ENCODE measurements around the gene PPP1R3A. TPM values are rescaled to one million over a fixed set of nuclear protein-coding genes. Genes with fewer than 3 reads are reported as not detected.

The PPP1R3A gene, protein sequence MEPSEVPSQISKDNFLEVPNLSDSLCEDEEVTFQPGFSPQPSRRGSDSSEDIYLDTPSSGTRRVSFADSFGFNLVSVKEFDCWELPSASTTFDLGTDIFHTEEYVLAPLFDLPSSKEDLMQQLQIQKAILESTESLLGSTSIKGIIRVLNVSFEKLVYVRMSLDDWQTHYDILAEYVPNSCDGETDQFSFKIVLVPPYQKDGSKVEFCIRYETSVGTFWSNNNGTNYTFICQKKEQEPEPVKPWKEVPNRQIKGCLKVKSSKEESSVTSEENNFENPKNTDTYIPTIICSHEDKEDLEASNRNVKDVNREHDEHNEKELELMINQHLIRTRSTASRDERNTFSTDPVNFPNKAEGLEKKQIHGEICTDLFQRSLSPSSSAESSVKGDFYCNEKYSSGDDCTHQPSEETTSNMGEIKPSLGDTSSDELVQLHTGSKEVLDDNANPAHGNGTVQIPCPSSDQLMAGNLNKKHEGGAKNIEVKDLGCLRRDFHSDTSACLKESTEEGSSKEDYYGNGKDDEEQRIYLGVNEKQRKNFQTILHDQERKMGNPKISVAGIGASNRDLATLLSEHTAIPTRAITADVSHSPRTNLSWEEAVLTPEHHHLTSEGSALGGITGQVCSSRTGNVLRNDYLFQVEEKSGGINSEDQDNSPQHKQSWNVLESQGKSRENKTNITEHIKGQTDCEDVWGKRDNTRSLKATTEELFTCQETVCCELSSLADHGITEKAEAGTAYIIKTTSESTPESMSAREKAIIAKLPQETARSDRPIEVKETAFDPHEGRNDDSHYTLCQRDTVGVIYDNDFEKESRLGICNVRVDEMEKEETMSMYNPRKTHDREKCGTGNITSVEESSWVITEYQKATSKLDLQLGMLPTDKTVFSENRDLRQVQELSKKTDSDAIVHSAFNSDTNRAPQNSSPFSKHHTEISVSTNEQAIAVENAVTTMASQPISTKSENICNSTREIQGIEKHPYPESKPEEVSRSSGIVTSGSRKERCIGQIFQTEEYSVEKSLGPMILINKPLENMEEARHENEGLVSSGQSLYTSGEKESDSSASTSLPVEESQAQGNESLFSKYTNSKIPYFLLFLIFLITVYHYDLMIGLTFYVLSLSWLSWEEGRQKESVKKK
- not detected in 2 replicates for total RNA-seq (2013; cell fraction: nucleolus; rRNA removed)
- total RNA-seq (2014; rRNA removed) (not detected in 2 replicates), total RNA-seq (2014; rRNA removed; fragmentation: Illumina TruSeq; extraction: Trizol) (not detected in 2 replicates), total RNA-seq (2021) (not detected in 2 replicates), polyA plus RNA-seq (2011; rRNA removed) (not detected in 2 replicates), polyA plus RNA-seq (2014; fragmentation: Illumina TruSeq; extraction: Trizol) (not detected in 2 replicates), polyA plus RNA-seq (2014; fragmentation: Nextera tagmentation; extraction: Ambion mirVana) (not detected), polyA plus RNA-seq (2014; rRNA removed) (not detected in 2 replicates), polyA plus RNA-seq (2016; fragmentation: Nextera tagmentation; extraction: Ambion mirVana) (not detected), polyA minus RNA-seq (2011; rRNA and poly(A)+ RNA removed) (not detected in 2 replicates), Bru-seq, nascent RNA (percentile 2 among the genes with signal in this experiment), BruChase-seq, experiment 1, labeled RNA remaining after a 6-hour chase (percentile 5 among the genes with signal in this experiment), BruChase-seq, experiment 2, labeled RNA remaining after a 2-hour chase (percentile 2 among the genes with signal in this experiment)
- polyA plus RNA-seq (2011; ENCODE audit: low read depth) = not detected
- not detected in 2 replicates for polyA plus RNA-seq (2011; cell fraction: cytosol; rRNA removed)
- not detected in 2 replicates for polyA plus RNA-seq (2011; cell fraction: nucleus; rRNA removed)
- not detected in 2 replicates for polyA plus RNA-seq (2012)
- polyA minus RNA-seq (2011; cell fraction: cytosol; rRNA and poly(A)+ RNA removed) = not detected in 2 replicates
- not detected in 2 replicates for polyA minus RNA-seq (2011; cell fraction: nucleus; rRNA and poly(A)+ RNA removed)
- long read RNA-seq, experiment 1 = 0 reads
- long read RNA-seq, experiment 2 = 0 reads

DNA sequence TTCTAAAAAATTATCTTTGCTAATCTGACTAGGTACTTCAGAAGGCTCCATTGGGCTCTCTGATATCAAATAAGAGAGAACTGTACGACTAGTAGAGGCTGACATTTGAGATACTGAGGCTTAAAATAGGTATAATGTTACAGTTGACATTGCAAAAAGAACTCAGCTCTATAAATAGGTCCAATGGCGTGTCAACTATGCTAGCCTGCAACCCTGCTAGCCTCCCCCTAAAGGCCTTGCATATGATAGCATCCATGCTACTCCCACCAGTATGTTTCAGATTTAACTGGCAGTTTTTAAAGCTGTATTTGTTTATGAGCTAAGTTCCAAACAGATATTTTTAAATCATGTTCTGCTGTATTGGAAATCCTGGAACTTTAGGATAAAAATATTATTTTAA is at the start of gene PPP1R3A:
TSS of gene PPP1R3A (minus strand) at position 64 of the 400 bp plus-strand sequence. CDS start at position 51, 13 bp downstream.
- no TSS peak for BruUV-seq (replicated peaks)
- ChIA-PET CTCF (interaction anchor here (0.9 kb wide), 1 partner anchor 148 kb away, joined by 3 read pairs; no protein-coding TSS in a partner anchor), RAD21 (ENCODE audit: unreplicated experiment) (no interaction called here), POLR2A (no interaction called here), SMC1A (ENCODE audit: uncharacterized antibody, unreplicated experiment) (no interaction called here)
- no peaks in the 10 kb centered on the region; a peak in 1 of 4 replicates for H3K27me3 ChIP-seq (replicated peaks in 1 of 2; ENCODE audit: control insufficient read depth in 2 of 2, insufficient read depth in 2 of 2, low read length in 1 of 2)
- no peak for TF ChIP-seq HDAC6 (IDR thresholded peaks at IDR 0.05; ENCODE audit: unreplicated experiment)
- TF ChIP-seq CHD4 (IDR thresholded peaks at IDR 0.05) = no peak
- no peak for TF ChIP-seq BACH1 (IDR thresholded peaks at IDR 0.05; ENCODE audit: borderline replicate concordance)
- TF ChIP-seq MYB (IDR thresholded peaks at IDR 0.05; ENCODE audit: borderline replicate concordance, low read depth, low read length) = no peak
- TF ChIP-seq IRF4 (IDR thresholded peaks at IDR 0.05; ENCODE audit: low read depth, low read length) = no peak
- TF ChIP-seq RELA (IDR thresholded peaks at IDR 0.05; ENCODE audit: borderline replicate concordance, partially characterized antibody) = no peak
- no peak for TF ChIP-seq PAX5 (IDR thresholded peaks at IDR 0.05; ENCODE audit: borderline replicate concordance, low read depth, low read length)
- no peak for TF ChIP-seq CBX5 (IDR thresholded peaks at IDR 0.05; ENCODE audit: low read depth)
- no peak for TF ChIP-seq ZNF24 (IDR thresholded peaks at IDR 0.05)
- no peak for TF ChIP-seq GATAD2B (conservative IDR thresholded peaks at IDR 0.05; ENCODE audit: low read depth)
- TF ChIP-seq PAX8 (IDR thresholded peaks at IDR 0.05) = no peak
- TF ChIP-seq, protein P1, sequence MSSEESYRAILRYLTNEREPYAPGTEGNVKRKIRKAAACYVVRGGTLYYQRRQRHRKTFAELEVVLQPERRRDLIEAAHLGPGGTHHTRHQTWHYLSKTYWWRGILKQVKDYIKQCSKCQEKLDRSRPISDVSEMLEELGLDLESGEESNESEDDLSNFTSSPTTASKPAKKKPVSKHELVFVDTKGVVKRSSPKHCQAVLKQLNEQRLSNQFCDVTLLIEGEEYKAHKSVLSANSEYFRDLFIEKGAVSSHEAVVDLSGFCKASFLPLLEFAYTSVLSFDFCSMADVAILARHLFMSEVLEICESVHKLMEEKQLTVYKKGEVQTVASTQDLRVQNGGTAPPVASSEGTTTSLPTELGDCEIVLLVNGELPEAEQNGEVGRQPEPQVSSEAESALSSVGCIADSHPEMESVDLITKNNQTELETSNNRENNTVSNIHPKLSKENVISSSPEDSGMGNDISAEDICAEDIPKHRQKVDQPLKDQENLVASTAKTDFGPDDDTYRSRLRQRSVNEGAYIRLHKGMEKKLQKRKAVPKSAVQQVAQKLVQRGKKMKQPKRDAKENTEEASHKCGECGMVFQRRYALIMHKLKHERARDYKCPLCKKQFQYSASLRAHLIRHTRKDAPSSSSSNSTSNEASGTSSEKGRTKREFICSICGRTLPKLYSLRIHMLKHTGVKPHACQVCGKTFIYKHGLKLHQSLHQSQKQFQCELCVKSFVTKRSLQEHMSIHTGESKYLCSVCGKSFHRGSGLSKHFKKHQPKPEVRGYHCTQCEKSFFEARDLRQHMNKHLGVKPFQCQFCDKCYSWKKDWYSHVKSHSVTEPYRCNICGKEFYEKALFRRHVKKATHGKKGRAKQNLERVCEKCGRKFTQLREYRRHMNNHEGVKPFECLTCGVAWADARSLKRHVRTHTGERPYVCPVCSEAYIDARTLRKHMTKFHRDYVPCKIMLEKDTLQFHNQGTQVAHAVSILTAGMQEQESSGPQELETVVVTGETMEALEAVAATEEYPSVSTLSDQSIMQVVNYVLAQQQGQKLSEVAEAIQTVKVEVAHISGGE (CRISPR knock-in tag; IDR thresholded peaks at IDR 0.05) = no peak
- no peak for TF ChIP-seq DPF2 (IDR thresholded peaks at IDR 0.05)
- no peak for TF ChIP-seq KAT2A (conservative IDR thresholded peaks at IDR 0.05; ENCODE audit: control insufficient read depth, low read depth, low read length)
- no peak for TF ChIP-seq EZH2 (IDR thresholded peaks at IDR 0.05; ENCODE audit: borderline replicate concordance, control insufficient read depth, low read depth, low read length)
- TF ChIP-seq ESRRA (IDR thresholded peaks at IDR 0.05; ENCODE audit: low read length) = no peak
- H3K9ac ChIP-seq (ENCODE audit: control insufficient read depth, insufficient read depth, low read length) = no peak within 1 kb of the TSS
- no peak for DNase-seq (ENCODE audit: low read depth, low spot score)
- peak; percentile 55 for ATAC-seq
- H3K79me2 ChIP-seq (ENCODE audit: control insufficient read depth, insufficient read depth, low read length) = no peaks in the 10 kb centered on the region
- intact Hi-C loops (cut with micrococcal nuclease; ENCODE audit: unreplicated experiment) (no loop called here), in situ Hi-C loops (cut with MboI) (no loop called here)
- no peaks in the 10 kb centered on the region for H3K4me1 ChIP-seq (ENCODE audit: control insufficient read depth, insufficient read depth, low read length)
- no peak for FAIRE-seq
- H3K4me2 ChIP-seq (ENCODE audit: control insufficient read depth, insufficient read depth) = no peak within 1 kb of the TSS
- no peaks in the 10 kb centered on the region for H4K20me1 ChIP-seq (ENCODE audit: control insufficient read depth, insufficient read depth)
- WGBS (ENCODE audit: insufficient coverage, insufficient replicate concordance, low lambda C conversion rate, missing lambda C conversion rate) = 0% methylated on average over 2 of the region's 2 CpGs
- no peaks in the 10 kb centered on the region for H3K36me3 ChIP-seq (ENCODE audit: control insufficient read depth in 2 of 2, insufficient read depth in 2 of 2, low read length in 1 of 2)
- H3K4me3 ChIP-seq = no peak within 1 kb of the TSS
- H3K9me3 ChIP-seq (replicated peaks; ENCODE audit: control insufficient read depth, insufficient read depth, low read length) = no peaks in the 10 kb centered on the region
- no peak within 1 kb of the TSS for H2AFZ ChIP-seq (ENCODE audit: control insufficient read depth, low read depth, low read length)
- no peak within 1 kb of the TSS for H3K27ac ChIP-seq (ENCODE audit: control insufficient read depth, insufficient read depth)
